ENCODE data around the gene ARHGEF16. TPM values are rescaled to one million over a fixed set of nuclear protein-coding genes. Genes with fewer than 3 reads are reported as not detected.

ARHGEF16 gene
- total RNA-seq, 2 donors from 2014 or later, result 0.16 TPM; not detected in 1

GRCh38 chr1:3470650-3471355, 16.3 kb downstream of the ARHGEF16 start:
- H3K27ac Mint-ChIP-seq, result no peak overlapping the region
- H3K27me3 Mint-ChIP-seq, result no peaks in the 10 kb centered on the region

GRCh38 chr1:3471356-3472087, 17.1 kb downstream of the ARHGEF16 start:
- no peaks in the 10 kb centered on the region for H3K9me3 Mint-ChIP-seq
- no peaks in the 10 kb centered on the region for H3K36me3 Mint-ChIP-seq (ENCODE audit: low read depth)
- H3K27me3 Mint-ChIP-seq, result no peaks in the 10 kb centered on the region
- peaks cover 4% of the 10 kb centered on the region for H3K4me1 Mint-ChIP-seq
- no peak overlapping the region for H3K27ac Mint-ChIP-seq
- no peak for ATAC-seq (replicated peaks)
- H3K4me3 Mint-ChIP-seq, result no peak overlapping the region

More at GRCh38 chr1:3470650-3471355, 16.3 kb downstream of the ARHGEF16 start:
- peaks cover 4% of the 10 kb centered on the region for H3K4me1 Mint-ChIP-seq
- no peaks in the 10 kb centered on the region for H3K9me3 Mint-ChIP-seq
- H3K4me3 Mint-ChIP-seq, result no peak overlapping the region
- H3K36me3 Mint-ChIP-seq (ENCODE audit: low read depth), result no peaks in the 10 kb centered on the region
- ATAC-seq (replicated peaks), result no peak

- H3K36me3 Mint-ChIP-seq (ENCODE audit: low read depth), result no peaks in the 10 kb centered on the region
- peaks cover 4% of the 10 kb centered on the region for H3K4me1 Mint-ChIP-seq
- no peak overlapping the region for H3K4me3 Mint-ChIP-seq
- no peak for ATAC-seq (replicated peaks)
- no peaks in the 10 kb centered on the region for H3K27me3 Mint-ChIP-seq
- H3K9me3 Mint-ChIP-seq, result no peaks in the 10 kb centered on the region
- H3K27ac Mint-ChIP-seq, result no peak overlapping the region
Observed at GRCh38 chr1:3472088-3472850, 17.8 kb downstream of the ARHGEF16 start.

- no peak overlapping the region for H3K27ac Mint-ChIP-seq
- H3K4me3 Mint-ChIP-seq, result no peak overlapping the region
- no peak for ATAC-seq (replicated peaks)
- peaks cover 4% of the 10 kb centered on the region for H3K4me1 Mint-ChIP-seq
- no peaks in the 10 kb centered on the region for H3K9me3 Mint-ChIP-seq
- no peaks in the 10 kb centered on the region for H3K27me3 Mint-ChIP-seq
- H3K36me3 Mint-ChIP-seq (ENCODE audit: low read depth), result no peaks in the 10 kb centered on the region
Observed at GRCh38 chr1:3472906-3473305, 18.4 kb downstream of the ARHGEF16 start.

- Mint-ChIP-seq H3K27me3 (no peaks in the 10 kb centered on the region), H3K4me3 (no peak overlapping the region), H3K36me3 (ENCODE audit: low read depth) (no peaks in the 10 kb centered on the region), H3K9me3 (no peaks in the 10 kb centered on the region), H3K27ac (no peak overlapping the region), H3K4me1 (peaks cover 4% of the 10 kb centered on the region)
- ATAC-seq (replicated peaks), result no peak
Observed at GRCh38 chr1:3473381-3473844, 18.9 kb downstream of the ARHGEF16 start.

- no peak for ATAC-seq (replicated peaks)
- no peak overlapping the region for H3K27ac Mint-ChIP-seq
- no peaks in the 10 kb centered on the region for H3K27me3 Mint-ChIP-seq
- H3K9me3 Mint-ChIP-seq, result no peaks in the 10 kb centered on the region
- no peak overlapping the region for H3K4me3 Mint-ChIP-seq
- peaks cover 4% of the 10 kb centered on the region for H3K4me1 Mint-ChIP-seq
- H3K36me3 Mint-ChIP-seq (ENCODE audit: low read depth), result no peaks in the 10 kb centered on the region
Observed at GRCh38 chr1:3474016-3474415, 19.6 kb downstream of the ARHGEF16 start.

GRCh38 chr1:3474421-3474820, 20.0 kb downstream of the ARHGEF16 start:
- no peak for ATAC-seq (replicated peaks)
- Mint-ChIP-seq H3K36me3 (ENCODE audit: low read depth) (no peaks in the 10 kb centered on the region), H3K9me3 (no peaks in the 10 kb centered on the region), H3K4me1 (peaks cover 4% of the 10 kb centered on the region), H3K27ac (no peak overlapping the region), H3K4me3 (no peak overlapping the region), H3K27me3 (no peaks in the 10 kb centered on the region)

GRCh38 chr1:3475839-3476573, 21.5 kb downstream of the ARHGEF16 start:
- no peak overlapping the region for H3K27ac Mint-ChIP-seq
- ATAC-seq (replicated peaks), result no peak
- H3K9me3 Mint-ChIP-seq, result no peaks in the 10 kb centered on the region
- no peak overlapping the region for H3K4me3 Mint-ChIP-seq
- H3K27me3 Mint-ChIP-seq, result no peaks in the 10 kb centered on the region
- no peaks in the 10 kb centered on the region for H3K4me1 Mint-ChIP-seq
- H3K36me3 Mint-ChIP-seq (ENCODE audit: low read depth), result no peaks in the 10 kb centered on the region

GRCh38 chr1:3476666-3477065, 22.2 kb downstream of the ARHGEF16 start:
- no peaks in the 10 kb centered on the region for H3K4me1 Mint-ChIP-seq
- H3K27ac Mint-ChIP-seq, result no peak overlapping the region
- H3K9me3 Mint-ChIP-seq, result no peaks in the 10 kb centered on the region
- H3K4me3 Mint-ChIP-seq, result no peak overlapping the region
- no peaks in the 10 kb centered on the region for H3K27me3 Mint-ChIP-seq
- ATAC-seq (replicated peaks), result no peak
- no peaks in the 10 kb centered on the region for H3K36me3 Mint-ChIP-seq (ENCODE audit: low read depth)

GRCh38 chr1:3477241-3477995, 23.0 kb downstream of the ARHGEF16 start:
- Mint-ChIP-seq H3K4me3 (no peak overlapping the region), H3K4me1 (no peaks in the 10 kb centered on the region), H3K9me3 (no peaks in the 10 kb centered on the region), H3K27ac (no peak overlapping the region), H3K27me3 (no peaks in the 10 kb centered on the region), H3K36me3 (ENCODE audit: low read depth) (no peaks in the 10 kb centered on the region)
- no peak for ATAC-seq (replicated peaks)

- Mint-ChIP-seq H3K27me3 (no peaks in the 10 kb centered on the region), H3K4me1 (no peaks in the 10 kb centered on the region), H3K9me3 (no peaks in the 10 kb centered on the region), H3K27ac (no peak overlapping the region), H3K4me3 (no peak overlapping the region), H3K36me3 (ENCODE audit: low read depth) (no peaks in the 10 kb centered on the region)
- ATAC-seq (replicated peaks), result no peak
Observed at GRCh38 chr1:3478187-3478586, 23.7 kb downstream of the ARHGEF16 start.

GRCh38 chr1:3479511-3480368, 25.3 kb downstream of the ARHGEF16 start:
- Mint-ChIP-seq H3K36me3 (ENCODE audit: low read depth) (no peaks in the 10 kb centered on the region), H3K27ac (no peak overlapping the region), H3K9me3 (no peaks in the 10 kb centered on the region), H3K4me3 (no peak overlapping the region), H3K4me1 (no peaks in the 10 kb centered on the region), H3K27me3 (no peaks in the 10 kb centered on the region)
- ATAC-seq (replicated peaks), result no peak

GRCh38 chr1:3480369-3480719, 25.9 kb downstream of the ARHGEF16 start:
- ATAC-seq (replicated peaks), result no peak
- Mint-ChIP-seq H3K27me3 (no peaks in the 10 kb centered on the region), H3K9me3 (no peaks in the 10 kb centered on the region), H3K4me1 (no peaks in the 10 kb centered on the region), H3K4me3 (no peak overlapping the region), H3K27ac (no peak overlapping the region), H3K36me3 (ENCODE audit: low read depth) (no peaks in the 10 kb centered on the region)

Data from activated T-helper 17 cell treated with anti-CD3 and anti-CD28 coated beads, Interleukin-2, amount 50 U/mL, for 72 hours (primary cell).